SU-DHL-6 (cell line): Measurements from ENCODE around the gene AGFG1.

Experiments used
- H2AFZ ChIP-seq: fragments of 200-600 bp; sonication (generic); 2 replicates; pipeline ENCODE4 v1.6.1; 2014; ENCODE audit warnings: low read depth, mild to moderate bottlenecking, moderate library complexity, mixed read lengths, antibody characterized with exemption, low read length; ENCODE audit not compliant: severe bottlenecking
- H3F3A ChIP-seq: fragments of 200-600 bp; shearing (Covaris generic); 2 replicates; pipeline ENCODE4 v1.6.0; 2016; ENCODE audit warnings: antibody characterized with exemption, mild to moderate bottlenecking; ENCODE audit not compliant: insufficient read depth
- H3K27ac ChIP-seq: fragments of 200-600 bp; sonication (generic); 2 replicates; pipeline ENCODE4 v1.5.1; 2016; ENCODE audit warnings: low read depth, mild to moderate bottlenecking, low read length, moderate library complexity, mixed read lengths
- H3K27me3 ChIP-seq: fragments of 200-600 bp; sonication (generic), shearing (Covaris generic); 2 replicates; pipeline ENCODE4 v1.6.0; 2014; ENCODE audit warnings: mild to moderate bottlenecking, low read length
- H3K36me3 ChIP-seq: fragments of 200-600 bp; sonication (generic); 2 replicates; pipeline ENCODE4 v1.6.1; 2014; ENCODE audit warnings: mild to moderate bottlenecking, low read length, mixed read lengths
- H3K4me2 ChIP-seq: fragments of 300-600, 200-600 bp; shearing (Covaris generic), sonication (generic); 2 replicates; pipeline ENCODE4 v1.6.0; 2014; ENCODE audit warnings: low read length, low read depth, mild to moderate bottlenecking; ENCODE audit not compliant: poor library complexity, severe bottlenecking
- H3K4me3 ChIP-seq: fragments of 200-600 bp; sonication (generic); 2 replicates; pipeline ENCODE4 v1.5.1; 2014; ENCODE audit warnings: antibody characterized with exemption, low read length, mild to moderate bottlenecking, mixed read lengths; ENCODE audit not compliant: insufficient read depth, poor library complexity, severe bottlenecking
- H3K79me2 ChIP-seq: fragments of 200-600 bp; sonication (generic); 2 replicates; pipeline ENCODE4 v1.6.1; 2014; ENCODE audit warnings: mild to moderate bottlenecking, low read length, moderate library complexity; ENCODE audit not compliant: insufficient read depth
- H3K9ac ChIP-seq: fragments of 200-600 bp; sonication (generic); 2 replicates; pipeline ENCODE4 v1.7.0; 2014; ENCODE audit warnings: mild to moderate bottlenecking, low read length
- H3K9me2 ChIP-seq: fragments of 200-600 bp; sonication (generic); replicated peaks from 2 replicates; pipeline ENCODE4 v1.6.1; 2014; ENCODE audit warnings: low read length; ENCODE audit not compliant: insufficient read depth
- H3K9me3 ChIP-seq: fragments of 200-600 bp; sonication (generic); 2 replicates; pipeline ENCODE4 v1.6.1; 2014; ENCODE audit warnings: low read length, mixed read lengths; ENCODE audit not compliant: insufficient read depth
- H4K20me1 ChIP-seq: fragments of 200-600 bp; sonication (generic); 2 replicates; pipeline ENCODE4 v1.6.1; 2014; ENCODE audit warnings: low read depth, mild to moderate bottlenecking, antibody characterized with exemption, low read length, moderate library complexity, mixed read lengths
- CTCF ChIP-seq: fragments of 200-600 bp; sonication (generic); IDR thresholded peaks from one replicate; pipeline ENCODE4 v1.5.1; 2017; ENCODE audit warnings: antibody characterized with exemption, mild to moderate bottlenecking, low read length, moderate library complexity; ENCODE audit not compliant: insufficient read depth, poor library complexity, severe bottlenecking
- EZH2phosphoT487 ChIP-seq: fragments of 200-600 bp; sonication (generic), shearing (Covaris generic); conservative IDR thresholded peaks from 2 replicates; pipeline ENCODE4 v1.6.1; 2018; ENCODE audit warnings: mild to moderate bottlenecking, antibody characterized with exemption, low read length, moderate library complexity, mixed read lengths

AGFG1 gene

DNA sequence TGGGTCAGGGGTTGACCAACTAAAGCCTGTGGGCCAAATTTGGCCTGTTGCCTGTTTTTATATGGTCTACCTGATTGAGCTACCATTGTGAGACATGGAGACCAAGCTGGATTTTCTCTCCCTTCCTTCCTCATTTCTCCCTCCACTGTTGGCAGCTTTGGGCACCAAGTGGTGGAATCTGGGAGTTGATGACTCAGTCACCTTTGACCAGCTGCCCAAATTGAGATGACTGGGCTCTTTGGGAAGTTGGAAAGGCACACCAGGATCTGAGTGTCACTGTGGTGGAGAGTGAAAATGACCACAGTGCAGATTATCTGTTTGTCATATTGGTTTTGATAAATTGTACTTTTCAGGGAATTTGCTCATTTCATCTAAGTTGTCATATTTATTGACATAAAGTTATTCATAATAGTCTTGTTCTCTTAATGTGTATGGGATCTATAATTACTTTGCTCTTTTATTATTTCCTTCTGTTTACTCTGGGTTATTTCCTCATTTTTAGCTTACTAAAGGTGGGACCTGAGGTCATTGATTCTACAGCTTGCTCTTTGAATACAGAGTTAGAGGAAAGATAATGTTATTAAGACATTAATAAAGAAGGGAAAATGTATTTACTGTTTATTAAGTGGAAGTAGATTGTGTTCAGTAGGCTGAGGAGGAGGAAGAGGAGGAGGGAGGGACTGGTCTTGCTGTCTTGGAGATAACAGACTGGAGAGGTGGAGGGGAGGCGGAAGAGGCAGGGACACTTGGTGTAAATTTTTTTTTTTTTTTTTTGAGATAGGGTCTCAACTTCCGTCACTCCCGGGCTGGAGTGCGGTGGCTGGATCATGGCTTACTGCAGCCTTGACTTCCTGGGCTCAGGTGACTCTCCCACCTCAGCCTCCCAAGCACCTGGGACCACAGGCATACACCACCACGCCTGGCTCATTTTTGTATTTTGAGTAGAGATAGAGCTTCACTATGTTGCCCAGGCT, 31.8 kb downstream of the AGFG1 start:
- H4K20me1 ChIP-seq, result peaks cover 25% of the 10 kb centered on the region
- no peak overlapping the region for H3K27ac ChIP-seq
- no peak for TF ChIP-seq CTCF
- TF ChIP-seq EZH2phosphoT487, result no peak
- H3K36me3 ChIP-seq, result no peaks in the 10 kb centered on the region
- H3K9me3 ChIP-seq, result no peaks in the 10 kb centered on the region
- H3K4me2 ChIP-seq, result no peak overlapping the region
- no peaks in the 10 kb centered on the region for H3F3A ChIP-seq
- H3K4me3 ChIP-seq, result no peak overlapping the region
- no peak overlapping the region for H2AFZ ChIP-seq
- no peaks in the 10 kb centered on the region for H3K9me2 ChIP-seq
- no peak overlapping the region for H3K9ac ChIP-seq
- no peaks in the 10 kb centered on the region for H3K27me3 ChIP-seq
- peaks cover 83% of the 10 kb centered on the region for H3K79me2 ChIP-seq

- Histone ChIP-seq H3K9ac (no peak overlapping the region), H3K27me3 (no peaks in the 10 kb centered on the region), H3K4me3 (no peak overlapping the region), H3K9me3 (no peaks in the 10 kb centered on the region), H3K4me2 (no peak overlapping the region), H3K27ac (no peak overlapping the region), H3F3A (no peaks in the 10 kb centered on the region), H3K9me2 (no peaks in the 10 kb centered on the region), H2AFZ (no peak overlapping the region), H3K36me3 (no peaks in the 10 kb centered on the region), H4K20me1 (peaks cover 34% of the 10 kb centered on the region), H3K79me2 (peaks cover 87% of the 10 kb centered on the region)
- TF ChIP-seq CTCF, result no peak
Measured at GRCh38 chr2:227504700-227505099, 32.7 kb downstream of the AGFG1 start.

GRCh38 chr2:227506456-227506855, 34.5 kb downstream of the AGFG1 start:
- Histone ChIP-seq H3K9ac (no peak overlapping the region), H3K27me3 (no peaks in the 10 kb centered on the region), H2AFZ (no peak overlapping the region), H3K9me2 (no peaks in the 10 kb centered on the region), H3K9me3 (no peaks in the 10 kb centered on the region), H4K20me1 (peaks cover 49% of the 10 kb centered on the region), H3F3A (no peaks in the 10 kb centered on the region; the same call in 1 of the 2 replicates), H3K36me3 (no peaks in the 10 kb centered on the region), H3K27ac (no peak overlapping the region), H3K4me2 (no peak overlapping the region), H3K4me3 (no peak overlapping the region), H3K79me2 (peaks cover 99% of the 10 kb centered on the region)
- TF ChIP-seq CTCF (no peak), EZH2phosphoT487 (no peak)
